Heart right ventricle (tissue), 16 donors: Measurements from ENCODE around the gene COG5. TPM values are rescaled to one million over a fixed set of nuclear protein-coding genes. Genes with fewer than 3 reads are reported as not detected.

Experiments
- ATAC-seq, 8 donors: fragments of 200-7000 bp; cut with Tn5 transposase; one replicate each; pipeline ENCODE4 v1.9.1; 2020; ENCODE audit warnings: mild to moderate bottlenecking in 8 of 8, moderate library complexity in 8 of 8, moderate number of reproducible peaks in 1 of 8
- DNase-seq, 2 donors: peaks; one replicate each; pipeline ENCODE4 v3.0.0-alpha.2; 2020
- H3K27ac ChIP-seq, 10 donors: fragments of 200-600 bp; sonication (generic) in 2 of 10; one replicate each; pipeline versions ENCODE4 v1.5.0 to v1.8.0; 2020 to 2022; ENCODE audit warnings: mild to moderate bottlenecking in 3 of 10
- H3K27me3 ChIP-seq, 7 donors: fragments of 200-600 bp; one replicate each; pipeline ENCODE4 v1.8.0; 2021 to 2022; ENCODE audit warnings: mild to moderate bottlenecking in 2 of 7
- H3K36me3 ChIP-seq, 9 donors: fragments of 200-600 bp; sonication (generic) in 1 of 9; one replicate each; pipeline versions ENCODE4 v1.5.0 to v1.8.0; 2020 to 2022; ENCODE audit warnings: mild to moderate bottlenecking in 2 of 9
- H3K4me1 ChIP-seq, 9 donors: fragments of 200-600 bp; sonication (generic) in 1 of 9; one replicate each; pipeline versions ENCODE4 v1.5.0 to v1.8.0; 2020 to 2022; ENCODE audit warnings: mild to moderate bottlenecking in 4 of 9
- H3K4me3 ChIP-seq, 10 donors: fragments of 200-600 bp; sonication (generic) in 2 of 10; one replicate each; pipeline versions ENCODE4 v1.5.0 to v1.8.0; 2020 to 2022; ENCODE audit warnings: mild to moderate bottlenecking in 7 of 10, moderate library complexity in 2 of 10
- H3K9me3 ChIP-seq, 11 donors: fragments of 200-600 bp in 10 of 11; sonication (generic) in 2 of 11; one replicate each; pipeline versions ENCODE4 v1.5.0 to v1.8.0; 2013 to 2022; ENCODE audit warnings: mild to moderate bottlenecking in 2 of 11, control low read depth in 1 of 11, moderate library complexity in 1 of 11
- CTCF ChIP-seq, 9 donors: fragments of 200-600 bp; sonication (generic) in 2 of 9; IDR thresholded peaks; one replicate each; pipeline versions ENCODE4 v1.5.0 to v1.8.0; 2021 to 2022; ENCODE audit warnings: antibody characterized with exemption in 9 of 9, mild to moderate bottlenecking in 5 of 9, moderate library complexity in 1 of 9
- WGBS, 2 donors: extraction: QIAGEN DNeasy Blood & Tissue Kit; methylation state at CpG; one replicate each; pipeline ENCODE4 v1.1.7; 2013; ENCODE audit warnings: inconsistent platforms in 1 of 2; 5-methylcytosine and 5-hydroxymethylcytosine counted together
- intact Hi-C, 10 donors: fragments of 100-400 bp; cut with DNase I; formaldehyde crosslinking; loops; one replicate each; pipeline versions ENCODE4 v1.11.1 to v1.14.2; 2022
- polyA plus RNA-seq, 2 donors: library from polyadenylated mRNA; stranded (reverse); fragments of 200-250 nt; gene quantifications; one replicate each; pipeline ENCODE4 v1.2.3, GENCODE V29; 2013
- total RNA-seq, 10 donors: library from RNA; stranded (reverse); fragmentation: NEBNext Ultra II Directional in 3 of 10; extraction: Animal tissue kit (Norgen Biotek cat#: 25700) in 3 of 10; gene quantifications; one replicate each; pipeline versions ENCODE4 v1.2.1 to v1.2.4, GENCODE V29; 2021 to 2023
- donor health status: Arrhythmogenic right ventricular cardiomyopathy.
- donor health status: ischemic (EF 13 %, LVEDD 7.1; RV severe dilation, severe dysfunction).
- donor health status: healthy with polysubstance abuse.
- donor health status: DM: no; HTN: yes; CAD: no.
- donor health status: DM: no; HTN: no; CAD: no.
- donor health status: ischemic (EF 25% LVEDD 6.9; RV normal size, moderate dysfunction).
- donor health status: ischemic (EF 25% LVEDD 5.7; RV mildly dilated, moderate dysfunction).
- donor health status: healthy.
- donor health status: DM: yes; HTN: yes; CAD: no.
- donor health status: Ischemic cardiomyopathy.
- donor health status: ischemic (EF 35%, LVEDD 5.7; RV mildly dilated, moderate dysfunction).
- donor health status: nonischemic (EF 11% LVEDD 7.7; RV severe dilation, severe dysfunction).
- donor health status: DM: yes; HTN: yes; CAD: no.
- donor health status: PGD.
- donor health status: ischemic (EF 29% LVEDD 5.4; RV normal size, mild dysfunction).
- donor health status: nonischemic (EF 23%, LVEDD 6.1; RV moderate dilation, normal function).

The COG5 gene
- total and polyA plus RNA-seq, 12 donors: 8.4 to 65.8 (median 52.2) TPM

DNA sequence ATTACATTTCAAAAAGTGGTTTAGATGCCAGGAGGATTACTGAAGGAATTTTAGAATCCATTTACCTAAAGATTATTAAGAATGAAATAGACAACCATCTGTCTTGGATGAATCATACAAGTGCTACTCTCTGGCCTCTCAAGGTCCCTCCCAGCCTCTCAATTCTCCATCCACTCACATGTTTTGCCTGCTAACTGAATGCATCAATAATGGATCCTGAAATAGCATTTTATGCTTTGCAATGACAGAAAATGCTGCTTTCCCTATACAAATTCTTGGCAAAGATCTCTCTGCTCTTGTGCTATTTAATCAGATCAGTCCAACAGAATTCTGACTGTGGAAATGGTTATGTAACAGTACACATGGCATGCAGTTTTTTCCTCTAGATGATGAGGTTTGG is 326.9 kb downstream of the COG5 start:
- intact Hi-C loops: loop anchor here in 1 of 10 donors (5.0 kb wide), 1 partner anchor 45 kb away; no protein-coding TSS in a partner anchor
- H3K4me1 ChIP-seq: peaks cover 0 to 26% (median 7%) of the 10 kb centered on the region in 9 donors
- H3K9me3 ChIP-seq: no peaks in the 10 kb centered on the region
- no peaks in the 10 kb centered on the region for H3K27me3 ChIP-seq
- no peak for TF ChIP-seq CTCF (IDR thresholded peaks at IDR 0.05)
- H3K36me3 ChIP-seq: peaks cover 0 to 35% (median 0%) of the 10 kb centered on the region in 9 donors
- no peak for DNase-seq
- peak overlapping the region in 7 of 10 donors; percentile 15 to 64 (median 51) for H3K27ac ChIP-seq
- ATAC-seq: no peak
- H3K4me3 ChIP-seq: no peak overlapping the region

DNA sequence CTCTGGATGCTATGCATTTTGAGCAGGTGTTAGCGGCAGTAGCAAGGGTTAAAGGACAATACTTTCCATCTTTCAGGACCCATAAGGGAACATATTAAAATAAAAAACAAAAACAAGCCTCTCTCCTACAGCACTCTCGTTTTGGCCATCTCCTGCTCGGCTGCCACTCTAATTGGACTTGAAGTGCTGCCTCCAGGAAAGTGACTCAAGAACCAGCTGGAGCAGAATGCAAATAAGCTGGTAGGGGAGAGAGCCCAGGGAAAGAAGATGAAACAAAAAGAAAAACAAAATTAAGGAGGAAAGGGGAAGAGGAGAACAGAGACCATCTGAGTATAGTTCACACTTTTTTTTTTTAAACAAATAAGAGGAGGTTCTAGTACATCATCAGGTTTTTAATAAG is 329.3 kb downstream of the COG5 start:
- H3K9me3 ChIP-seq: no peaks in the 10 kb centered on the region
- DNase-seq (no peak), ATAC-seq (peak in 1 of 8 donors; percentile 39)
- H3K4me3 ChIP-seq: no peak overlapping the region
- intact Hi-C loops: no loop called here
- TF ChIP-seq CTCF (IDR thresholded peaks at IDR 0.05): no peak
- H3K27me3 ChIP-seq: no peaks in the 10 kb centered on the region
- WGBS, 2 donors: 56 to 66% methylated on average over 3 of the region's 3 CpGs
- H3K4me1 ChIP-seq: peaks cover 0 to 26% (median 7%) of the 10 kb centered on the region in 9 donors
- H3K27ac ChIP-seq: peak overlapping the region in 4 of 10 donors; percentile 35 to 47 (median 40)
- peaks cover 0 to 46% (median 0%) of the 10 kb centered on the region in 9 donors for H3K36me3 ChIP-seq

GRCh38 chr7:107233981-107234380 is 329.7 kb downstream of the COG5 start:
- DNase-seq (no peak), ATAC-seq (peak in 4 of 8 donors; percentile 47 to 76 (median 56))
- no peak overlapping the region for H3K4me3 ChIP-seq
- 76 to 83% methylated on average over 1 of the region's 1 CpG for WGBS, 2 donors
- H3K27me3 ChIP-seq: no peaks in the 10 kb centered on the region
- intact Hi-C loops: no loop called here
- peaks cover 0 to 26% (median 7%) of the 10 kb centered on the region in 9 donors for H3K4me1 ChIP-seq
- no peaks in the 10 kb centered on the region for H3K9me3 ChIP-seq
- TF ChIP-seq CTCF (IDR thresholded peaks at IDR 0.05): no peak
- H3K27ac ChIP-seq: peak overlapping the region in 3 of 10 donors; percentile 35 to 47 (median 44)
- peaks cover 0 to 47% (median 0%) of the 10 kb centered on the region in 9 donors for H3K36me3 ChIP-seq

- no peaks in the 10 kb centered on the region for H3K9me3 ChIP-seq
Observed at GRCh38 chr7:107233174-107233573, 330.5 kb downstream of the COG5 start.

More at GRCh38 chr7:107233174-107233573, 330.5 kb downstream of the COG5 start:
- Histone ChIP-seq H3K4me3 (no peak overlapping the region), H3K27ac (peak overlapping the region in 6 of 10 donors; percentile 18 to 47 (median 25)), H3K27me3 (no peaks in the 10 kb centered on the region), H3K4me1 (peaks cover 0 to 26% (median 7%) of the 10 kb centered on the region in 9 donors), H3K36me3 (peaks cover 0 to 53% (median 0%) of the 10 kb centered on the region in 9 donors)
- 57 to 72% methylated on average over 4 of the region's 4 CpGs for WGBS, 2 donors
- ATAC-seq (peak in 7 of 8 donors; percentile 13 to 68 (median 60)), DNase-seq (no peak)
- intact Hi-C loops: no loop called here
- peak in 4 of 9 donors; percentile 13 to 30 (median 25) for TF ChIP-seq CTCF (IDR thresholded peaks at IDR 0.05)
